ENCODE measurements around the gene PTOV1.

DNA sequence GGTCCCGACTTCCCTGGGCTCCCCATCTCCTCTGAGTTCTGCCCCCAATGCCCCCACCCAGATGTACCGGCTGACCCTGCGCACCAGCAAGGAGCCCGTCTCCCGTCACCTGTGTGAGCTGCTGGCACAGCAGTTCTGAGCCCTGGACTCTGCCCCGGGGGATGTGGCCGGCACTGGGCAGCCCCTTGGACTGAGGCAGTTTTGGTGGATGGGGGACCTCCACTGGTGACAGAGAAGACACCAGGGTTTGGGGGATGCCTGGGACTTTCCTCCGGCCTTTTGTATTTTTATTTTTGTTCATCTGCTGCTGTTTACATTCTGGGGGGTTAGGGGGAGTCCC is 44.4 kb upstream of the PTOV1 start:
- TF ChIP-seq GABPA (IDR thresholded peaks at IDR 0.05 in 1 of 2, conservative IDR thresholded peaks at IDR 0.05 in 1 of 2) = no peak
- no peak for TF ChIP-seq YY1 (IDR thresholded peaks at IDR 0.05)
- no peak for TF ChIP-seq JUND (IDR thresholded peaks at IDR 0.05)
- TF ChIP-seq, protein P1, sequence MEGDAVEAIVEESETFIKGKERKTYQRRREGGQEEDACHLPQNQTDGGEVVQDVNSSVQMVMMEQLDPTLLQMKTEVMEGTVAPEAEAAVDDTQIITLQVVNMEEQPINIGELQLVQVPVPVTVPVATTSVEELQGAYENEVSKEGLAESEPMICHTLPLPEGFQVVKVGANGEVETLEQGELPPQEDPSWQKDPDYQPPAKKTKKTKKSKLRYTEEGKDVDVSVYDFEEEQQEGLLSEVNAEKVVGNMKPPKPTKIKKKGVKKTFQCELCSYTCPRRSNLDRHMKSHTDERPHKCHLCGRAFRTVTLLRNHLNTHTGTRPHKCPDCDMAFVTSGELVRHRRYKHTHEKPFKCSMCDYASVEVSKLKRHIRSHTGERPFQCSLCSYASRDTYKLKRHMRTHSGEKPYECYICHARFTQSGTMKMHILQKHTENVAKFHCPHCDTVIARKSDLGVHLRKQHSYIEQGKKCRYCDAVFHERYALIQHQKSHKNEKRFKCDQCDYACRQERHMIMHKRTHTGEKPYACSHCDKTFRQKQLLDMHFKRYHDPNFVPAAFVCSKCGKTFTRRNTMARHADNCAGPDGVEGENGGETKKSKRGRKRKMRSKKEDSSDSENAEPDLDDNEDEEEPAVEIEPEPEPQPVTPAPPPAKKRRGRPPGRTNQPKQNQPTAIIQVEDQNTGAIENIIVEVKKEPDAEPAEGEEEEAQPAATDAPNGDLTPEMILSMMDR (IDR thresholded peaks at IDR 0.05; ENCODE audit: low read depth, low read length, missing input control) = no peak
- TF ChIP-seq FOXA1 (IDR thresholded peaks at IDR 0.05) = no peak
- no peak for TF ChIP-seq SP1 (IDR thresholded peaks at IDR 0.05)
- TF ChIP-seq, protein P2, sequence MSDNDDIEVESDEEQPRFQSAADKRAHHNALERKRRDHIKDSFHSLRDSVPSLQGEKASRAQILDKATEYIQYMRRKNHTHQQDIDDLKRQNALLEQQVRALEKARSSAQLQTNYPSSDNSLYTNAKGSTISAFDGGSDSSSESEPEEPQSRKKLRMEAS (IDR thresholded peaks at IDR 0.05) = no peak
- TF ChIP-seq TAF1 (conservative IDR thresholded peaks at IDR 0.05) = no peak
- TF ChIP-seq, protein P3, sequence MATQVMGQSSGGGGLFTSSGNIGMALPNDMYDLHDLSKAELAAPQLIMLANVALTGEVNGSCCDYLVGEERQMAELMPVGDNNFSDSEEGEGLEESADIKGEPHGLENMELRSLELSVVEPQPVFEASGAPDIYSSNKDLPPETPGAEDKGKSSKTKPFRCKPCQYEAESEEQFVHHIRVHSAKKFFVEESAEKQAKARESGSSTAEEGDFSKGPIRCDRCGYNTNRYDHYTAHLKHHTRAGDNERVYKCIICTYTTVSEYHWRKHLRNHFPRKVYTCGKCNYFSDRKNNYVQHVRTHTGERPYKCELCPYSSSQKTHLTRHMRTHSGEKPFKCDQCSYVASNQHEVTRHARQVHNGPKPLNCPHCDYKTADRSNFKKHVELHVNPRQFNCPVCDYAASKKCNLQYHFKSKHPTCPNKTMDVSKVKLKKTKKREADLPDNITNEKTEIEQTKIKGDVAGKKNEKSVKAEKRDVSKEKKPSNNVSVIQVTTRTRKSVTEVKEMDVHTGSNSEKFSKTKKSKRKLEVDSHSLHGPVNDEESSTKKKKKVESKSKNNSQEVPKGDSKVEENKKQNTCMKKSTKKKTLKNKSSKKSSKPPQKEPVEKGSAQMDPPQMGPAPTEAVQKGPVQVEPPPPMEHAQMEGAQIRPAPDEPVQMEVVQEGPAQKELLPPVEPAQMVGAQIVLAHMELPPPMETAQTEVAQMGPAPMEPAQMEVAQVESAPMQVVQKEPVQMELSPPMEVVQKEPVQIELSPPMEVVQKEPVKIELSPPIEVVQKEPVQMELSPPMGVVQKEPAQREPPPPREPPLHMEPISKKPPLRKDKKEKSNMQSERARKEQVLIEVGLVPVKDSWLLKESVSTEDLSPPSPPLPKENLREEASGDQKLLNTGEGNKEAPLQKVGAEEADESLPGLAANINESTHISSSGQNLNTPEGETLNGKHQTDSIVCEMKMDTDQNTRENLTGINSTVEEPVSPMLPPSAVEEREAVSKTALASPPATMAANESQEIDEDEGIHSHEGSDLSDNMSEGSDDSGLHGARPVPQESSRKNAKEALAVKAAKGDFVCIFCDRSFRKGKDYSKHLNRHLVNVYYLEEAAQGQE (IDR thresholded peaks at IDR 0.05) = no peak
- TF ChIP-seq RXRA (IDR thresholded peaks at IDR 0.05) = no peak
- TF ChIP-seq RAD21 (IDR thresholded peaks at IDR 0.05) = no peak
- no peak for TF ChIP-seq EGR1 (IDR thresholded peaks at IDR 0.05; ENCODE audit: low read depth in 2 of 2)
- TF ChIP-seq, protein P4, sequence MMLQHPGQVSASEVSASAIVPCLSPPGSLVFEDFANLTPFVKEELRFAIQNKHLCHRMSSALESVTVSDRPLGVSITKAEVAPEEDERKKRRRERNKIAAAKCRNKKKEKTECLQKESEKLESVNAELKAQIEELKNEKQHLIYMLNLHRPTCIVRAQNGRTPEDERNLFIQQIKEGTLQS (IDR thresholded peaks at IDR 0.05) = no peak
